ENCODE data around the gene PHKA2.

- TF ChIP-seq CTCF (IDR thresholded peaks at IDR 0.05; ENCODE audit: low read depth, low read length) (no peak), POLR2A (IDR thresholded peaks at IDR 0.05; ENCODE audit: extremely low read depth, insufficient read length) (no peak)
- TF ChIP-seq, protein P1, sequence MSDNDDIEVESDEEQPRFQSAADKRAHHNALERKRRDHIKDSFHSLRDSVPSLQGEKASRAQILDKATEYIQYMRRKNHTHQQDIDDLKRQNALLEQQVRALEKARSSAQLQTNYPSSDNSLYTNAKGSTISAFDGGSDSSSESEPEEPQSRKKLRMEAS (IDR thresholded peaks at IDR 0.05; ENCODE audit: low read depth, low read length), result no peak
These were observed 32.9 kb downstream of the PHKA2 start for GRCh38 chrX:18951032-18951431.

Measured in NB4 (cell line).